GM12891 (cell line): Measurements from ENCODE around the gene RCHY1.
"Not testable (repeated sequence)": the region's sequence is repeated elsewhere in the genome, so short reads cannot be mapped to it uniquely, and the experiment has no call there.

ENCODE experiments used
- PAX5 ChIP-seq: IDR thresholded peaks from 2 replicates; pipeline ENCODE4 v1.6.1; 2011; ENCODE audit warnings: low read length, moderate library complexity, mild to moderate bottlenecking; ENCODE audit not compliant: insufficient read depth, severe bottlenecking
- POLR2A ChIP-seq: IDR thresholded peaks from 2 replicates; pipeline ENCODE4 v1.6.1; 2011; ENCODE audit warnings: low read depth, low read length, control low read depth
- POLR2AphosphoS5 ChIP-seq: IDR thresholded peaks from 2 replicates; pipeline ENCODE4 v1.6.1; 2011; ENCODE audit warnings: low read depth, low read length, control low read depth
- POU2F2 ChIP-seq: IDR thresholded peaks from 2 replicates; pipeline ENCODE4 v1.6.1; 2011; ENCODE audit warnings: low read depth, mild to moderate bottlenecking, control low read depth, low read length, moderate library complexity
- SPI1 ChIP-seq: IDR thresholded peaks from 2 replicates; pipeline ENCODE4 v1.6.1; 2011; ENCODE audit warnings: low read depth, low read length, control low read depth
- TAF1 ChIP-seq: IDR thresholded peaks from 2 replicates; pipeline ENCODE4 v1.6.1; 2011; ENCODE audit warnings: low read depth, low read length, control low read depth

DNA sequence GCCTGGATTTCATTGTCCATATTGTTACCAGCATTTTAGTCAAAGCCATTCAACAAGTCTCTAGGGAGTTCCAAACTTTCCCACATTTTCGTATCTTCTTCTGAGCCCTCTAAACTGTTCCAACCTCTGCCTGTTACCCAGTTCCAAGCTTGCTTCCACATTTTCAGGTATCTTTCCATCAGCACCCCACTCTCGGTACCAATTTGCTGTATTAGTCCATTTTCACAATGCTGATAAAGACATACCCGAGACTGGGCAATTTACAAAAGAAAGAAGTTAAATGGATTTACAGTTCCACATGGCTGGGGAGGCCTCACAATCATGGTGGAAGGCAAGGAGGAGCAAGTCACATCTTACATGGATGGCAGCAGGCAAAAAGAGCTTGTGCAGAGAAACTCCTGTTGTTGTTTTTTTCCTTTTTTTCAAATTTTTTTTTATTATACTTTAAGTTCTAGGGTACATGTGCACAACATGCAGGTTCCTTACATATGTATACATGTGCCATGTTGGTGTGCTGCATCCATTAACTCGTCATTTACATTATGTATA, 19.2 kb upstream of the RCHY1 start:
- TF ChIP-seq POLR2AphosphoS5, POLR2A, TAF1, SPI1, POU2F2, PAX5: not testable (repeated sequence)
